GM12864 (cell line): Measurements from ENCODE around the gene TPBG.

Experiments
- DNase-seq: peaks from one replicate; pipeline ENCODE4 v3.0.0-alpha.2; 2011; ENCODE audit warnings: low read depth
- H3K4me3 ChIP-seq: 2 replicates; pipeline ENCODE4 v1.5.1; 2011; ENCODE audit warnings: mild to moderate bottlenecking, low read depth, low read length, control low read depth
- CTCF ChIP-seq: IDR thresholded peaks from 2 replicates; pipeline ENCODE4 v1.5.1; 2011; ENCODE audit warnings: low read depth, mild to moderate bottlenecking, moderate library complexity, low read length, control low read depth, inconsistent platforms; ENCODE audit errors: missing control alignments

TPBG gene

GRCh38 chr6:82337688-82338257 is 25.8 kb upstream of the TPBG start:
- H3K4me3 ChIP-seq = no peak overlapping the region
- DNase-seq = no peak
- TF ChIP-seq CTCF = no peak

GRCh38 chr6:82348130-82348529 is 15.5 kb upstream of the TPBG start:
- no peak for DNase-seq
- TF ChIP-seq CTCF = no peak
- no peak overlapping the region for H3K4me3 ChIP-seq

- H3K4me3 ChIP-seq = no peak overlapping the region
- TF ChIP-seq CTCF = no peak
- no peak for DNase-seq
Measured at GRCh38 chr6:82353848-82354247, 9.8 kb upstream of the TPBG start.

- TF ChIP-seq CTCF = no peak
- H3K4me3 ChIP-seq = no peak overlapping the region
- DNase-seq = no peak
Measured at GRCh38 chr6:82360552-82360951, 3.1 kb upstream of the TPBG start.

- no peak for TF ChIP-seq CTCF
- no peak for DNase-seq
- no peak overlapping the region for H3K4me3 ChIP-seq
Measured at GRCh38 chr6:82361631-82362030, 2.0 kb upstream of the TPBG start.

GRCh38 chr6:82362144-82362543 is 1.5 kb upstream of the TPBG start:
- H3K4me3 ChIP-seq = no peak overlapping the region
- TF ChIP-seq CTCF = no peak
- no peak for DNase-seq

- DNase-seq = no peak
- TF ChIP-seq CTCF = no peak
- H3K4me3 ChIP-seq = no peak overlapping the region
Measured at GRCh38 chr6:82362878-82363427, 664 bp upstream of the TPBG start.
